GM21367 (cell line): ENCODE measurements around the gene KIF26B.
"Not testable (repeated sequence)": the region's sequence is repeated elsewhere in the genome, so short reads cannot be mapped to it uniquely, and the experiment has no call there.

Source experiments
- ATAC-seq: cut with Tn5 transposase; IDR thresholded peaks from one replicate; pipeline ENCODE4 v1.9.1; 2021; ENCODE audit not compliant: unreplicated experiment

The KIF26B gene

DNA sequence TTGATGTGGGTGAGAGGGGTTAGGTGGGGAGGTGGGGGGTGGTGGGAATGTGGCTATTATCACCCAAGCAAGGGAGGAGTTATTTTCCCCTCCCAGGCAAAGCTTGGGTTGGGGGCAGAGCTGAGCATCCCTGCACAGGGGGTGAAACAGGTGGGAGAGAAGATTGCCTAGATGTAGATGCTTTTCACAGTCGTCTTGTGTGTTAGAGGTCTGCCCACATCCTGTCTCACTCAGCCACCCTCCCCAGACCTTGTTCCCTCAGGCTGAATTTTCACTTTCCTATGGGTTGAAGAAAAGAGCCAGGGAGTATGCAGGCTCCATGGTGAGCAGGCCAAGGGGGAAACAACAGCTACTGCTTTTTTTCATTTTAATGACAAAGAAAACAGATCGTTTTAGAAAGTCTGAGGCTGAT, 223.5 kb downstream of the KIF26B start:
- ATAC-seq: no peak

DNA sequence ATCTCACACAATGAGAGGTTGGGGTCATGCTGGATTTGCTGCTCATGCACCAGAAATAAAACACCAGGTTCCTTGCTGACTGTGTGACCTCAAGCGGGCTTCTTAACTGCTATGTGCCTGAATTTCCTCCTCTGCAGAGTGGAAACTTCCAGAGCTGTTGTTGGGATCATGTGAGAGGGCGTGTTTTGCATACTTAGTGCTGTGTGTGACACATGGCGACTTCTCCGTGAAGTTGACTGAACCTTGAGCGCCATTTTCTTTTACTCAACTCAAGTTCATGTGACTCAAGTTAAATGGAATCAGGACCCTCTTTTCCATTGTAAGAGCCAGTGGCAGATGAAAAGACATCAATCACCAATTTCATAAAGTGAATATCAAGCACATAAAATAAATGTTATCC, 224.0 kb downstream of the KIF26B start:
- ATAC-seq: no peak

GRCh38 chr1:245380790-245381535, 226.2 kb downstream of the KIF26B start:
- ATAC-seq: no peak

- no peak for ATAC-seq
These were observed 228.2 kb downstream of the KIF26B start for GRCh38 chr1:245382981-245383380.

- no peak for ATAC-seq
These were observed 228.9 kb downstream of the KIF26B start for GRCh38 chr1:245383396-245384330.

- ATAC-seq: no peak
These were observed 231.6 kb downstream of the KIF26B start for GRCh38 chr1:245386297-245386971.

DNA sequence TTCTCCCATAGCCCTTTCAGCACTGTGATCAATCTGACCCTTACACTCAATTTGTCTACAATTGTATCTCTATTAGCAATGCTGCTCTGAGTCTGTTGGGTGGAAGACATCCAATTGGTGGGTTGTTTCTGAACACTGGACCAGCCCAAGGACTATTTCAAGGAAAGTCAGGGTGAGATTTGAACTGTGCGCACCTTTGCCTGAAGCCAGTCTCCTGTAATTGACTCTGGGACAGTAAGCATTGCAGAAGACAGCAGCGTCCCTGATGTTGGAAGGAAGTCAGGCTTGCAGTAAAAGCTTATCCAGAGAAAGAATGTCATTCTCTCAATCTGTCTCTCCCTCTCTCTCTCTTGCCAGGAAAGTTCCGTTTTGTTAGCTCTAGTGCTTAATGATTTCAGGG, 233.9 kb downstream of the KIF26B start:
- no peak for ATAC-seq

GRCh38 chr1:245389873-245390272, 235.1 kb downstream of the KIF26B start:
- no peak for ATAC-seq

GRCh38 chr1:245390975-245391374, 236.2 kb downstream of the KIF26B start:
- no peak for ATAC-seq

DNA sequence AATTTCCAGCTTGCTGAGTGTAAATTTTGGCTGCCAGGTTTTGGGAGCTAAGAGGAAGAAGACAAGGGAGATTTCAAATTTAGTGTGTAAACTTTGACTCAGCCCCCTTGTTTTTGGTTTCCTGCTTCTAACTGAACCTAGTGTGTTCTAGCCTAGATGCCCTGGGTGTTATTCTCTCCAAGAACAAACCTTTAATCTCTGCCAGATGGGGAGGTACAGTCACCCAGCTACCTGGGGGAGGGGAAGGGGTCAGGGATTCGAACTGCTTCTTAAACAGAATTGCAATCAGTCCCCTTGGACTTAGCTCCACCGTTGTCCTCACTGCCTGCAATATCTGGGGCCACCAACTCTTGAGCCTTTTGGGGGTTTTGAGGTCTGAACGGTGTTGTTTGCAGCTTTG, 238.9 kb downstream of the KIF26B start:
- no peak for ATAC-seq

DNA sequence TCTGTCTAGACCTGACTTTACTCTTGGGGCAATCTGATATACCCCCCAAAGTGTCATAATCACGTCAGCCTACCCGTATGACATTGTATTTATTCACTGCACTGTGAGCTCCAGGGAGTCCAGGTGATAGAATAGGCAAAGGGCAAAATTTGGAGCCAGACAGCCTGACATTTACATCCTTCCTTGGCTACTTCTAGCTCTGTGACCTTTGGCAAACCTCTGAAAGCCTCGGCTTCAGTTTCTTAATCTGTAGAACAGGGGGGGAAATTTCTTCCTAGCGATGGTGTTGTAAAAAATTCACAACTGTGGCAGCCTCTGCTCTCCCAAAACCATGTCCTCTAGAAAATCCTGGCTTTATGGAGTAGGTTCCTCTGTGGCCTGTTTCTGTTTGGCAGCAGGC, 240.9 kb downstream of the KIF26B start:
- no peak for ATAC-seq

GRCh38 chr1:245396615-245397014, 241.8 kb downstream of the KIF26B start:
- ATAC-seq: no peak

- ATAC-seq: no peak
These were observed 243.0 kb downstream of the KIF26B start for GRCh38 chr1:245397771-245398170.

DNA sequence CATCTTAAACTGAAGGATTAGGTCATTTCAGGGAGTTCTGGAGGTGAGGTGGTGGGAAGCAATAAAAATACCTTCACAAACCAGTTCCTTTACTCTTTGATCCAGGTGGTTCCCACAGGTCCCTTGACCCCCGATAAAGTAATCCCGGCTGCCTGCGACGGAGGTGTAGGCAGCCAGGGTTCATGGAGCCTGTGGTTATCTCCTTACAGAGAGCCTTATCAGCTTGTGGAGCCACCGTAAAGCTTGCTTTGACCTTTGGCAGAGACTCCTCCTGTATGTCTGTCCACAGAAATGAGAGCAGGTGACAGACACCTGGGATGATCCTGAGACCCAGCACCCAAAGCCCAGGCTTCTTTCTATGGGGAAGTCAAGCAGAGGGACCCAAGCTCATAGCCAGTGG, 243.4 kb downstream of the KIF26B start:
- ATAC-seq: no peak

GRCh38 chr1:245401881-245402587, 247.2 kb downstream of the KIF26B start:
- no peak for ATAC-seq

GRCh38 chr1:245402998-245403397, 248.2 kb downstream of the KIF26B start:
- not testable (repeated sequence) for ATAC-seq

DNA sequence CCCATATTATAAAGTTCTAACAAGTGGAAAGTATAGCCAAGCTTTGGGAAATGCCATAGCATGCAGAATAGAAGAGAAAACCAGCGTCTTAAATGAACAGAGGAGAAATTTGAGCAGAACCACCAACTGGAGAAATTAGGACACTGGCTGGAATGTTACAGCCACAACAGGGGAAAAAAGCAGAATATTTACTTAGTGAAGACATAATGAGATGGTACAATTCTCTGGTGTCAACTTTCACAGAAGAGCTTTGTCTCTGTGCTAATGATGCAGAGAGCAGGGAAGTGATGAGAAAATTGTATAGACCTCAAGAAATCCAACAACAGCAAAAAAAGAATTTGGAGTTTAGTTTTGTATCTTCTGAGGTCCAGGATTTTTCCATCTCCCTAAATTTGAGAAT, 249.7 kb downstream of the KIF26B start:
- no peak for ATAC-seq

DNA sequence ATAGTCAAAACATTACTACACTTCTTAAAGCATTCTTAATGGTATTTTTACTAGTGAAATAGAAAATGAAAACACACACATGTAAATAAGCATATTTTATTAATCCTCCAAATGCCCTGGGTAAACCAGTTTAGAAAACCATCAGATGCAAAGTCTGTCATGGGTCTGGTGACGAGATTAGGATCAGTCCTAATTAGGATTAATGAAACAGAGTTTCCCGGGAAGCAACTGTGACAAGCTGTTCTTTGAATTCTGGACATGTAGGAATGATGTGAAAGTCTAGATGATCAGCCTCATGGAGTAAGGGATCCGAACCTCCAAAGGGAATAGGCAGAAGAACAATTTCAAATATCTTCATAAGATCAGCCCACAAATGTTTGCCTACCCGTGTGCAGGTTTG, 250.2 kb downstream of the KIF26B start:
- no peak for ATAC-seq

GRCh38 chr1:245406426-245406825, 251.6 kb downstream of the KIF26B start:
- no peak for ATAC-seq

DNA sequence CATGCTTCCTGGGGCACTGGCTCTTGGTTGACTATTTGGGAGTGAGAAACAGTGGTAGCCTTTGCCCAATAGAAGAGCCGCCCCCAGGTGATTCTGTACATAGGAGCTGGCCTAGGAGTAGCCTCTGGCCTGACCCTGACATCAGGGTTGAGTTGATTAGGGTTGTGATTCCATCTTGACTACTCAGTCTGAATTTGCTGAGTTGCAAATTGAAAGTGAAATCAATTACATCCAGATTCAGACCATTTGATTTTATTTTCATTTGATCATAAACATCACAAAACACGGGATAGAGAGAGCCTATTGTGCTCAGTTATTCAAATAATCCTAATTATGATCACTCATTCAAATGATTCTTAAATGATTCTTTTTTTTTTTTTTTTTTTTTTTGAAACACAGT, 253.2 kb downstream of the KIF26B start:
- no peak for ATAC-seq
